GM21360 (cell line): ENCODE results near the gene STARD13.

Source experiments
- ATAC-seq: cut with Tn5 transposase; IDR thresholded peaks from one replicate; pipeline ENCODE4 v1.9.1; 2021; ENCODE audit warnings: mild to moderate bottlenecking, moderate library complexity; ENCODE audit not compliant: unreplicated experiment

The STARD13 gene

GRCh38 chr13:33277037-33277740, 8.4 kb downstream of the STARD13 start:
- no peak for ATAC-seq

- ATAC-seq, result no peak
These were observed 9.0 kb downstream of the STARD13 start for GRCh38 chr13:33276570-33276969.

- ATAC-seq, result no peak
These were observed 9.6 kb downstream of the STARD13 start for GRCh38 chr13:33275916-33276315.

- no peak for ATAC-seq
These were observed 11.3 kb downstream of the STARD13 start for GRCh38 chr13:33274264-33274663.

- ATAC-seq, result no peak
These were observed 12.9 kb downstream of the STARD13 start for GRCh38 chr13:33272531-33273124.

- ATAC-seq, result no peak
These were observed 13.8 kb downstream of the STARD13 start for GRCh38 chr13:33271759-33272158.

- no peak for ATAC-seq
These were observed 14.5 kb downstream of the STARD13 start for GRCh38 chr13:33270895-33271538.

- no peak for ATAC-seq
These were observed 19.9 kb downstream of the STARD13 start for GRCh38 chr13:33265607-33266006.

- ATAC-seq, result no peak
These were observed 20.4 kb downstream of the STARD13 start for GRCh38 chr13:33265133-33265532.

GRCh38 chr13:33264620-33264978, 21.0 kb downstream of the STARD13 start:
- ATAC-seq, result no peak

- ATAC-seq, result no peak
These were observed 21.5 kb downstream of the STARD13 start for GRCh38 chr13:33263976-33264619.

GRCh38 chr13:33263484-33263883, 22.1 kb downstream of the STARD13 start:
- ATAC-seq, result no peak

GRCh38 chr13:33262997-33263396, 22.6 kb downstream of the STARD13 start:
- ATAC-seq, result no peak

GRCh38 chr13:33262594-33262993, 23.0 kb downstream of the STARD13 start:
- no peak for ATAC-seq

- ATAC-seq, result no peak
These were observed 23.5 kb downstream of the STARD13 start for GRCh38 chr13:33262062-33262487.

- no peak for ATAC-seq
These were observed 24.0 kb downstream of the STARD13 start for GRCh38 chr13:33261387-33262061.

- ATAC-seq, result no peak
These were observed 25.1 kb downstream of the STARD13 start for GRCh38 chr13:33260168-33261098.

GRCh38 chr13:33259296-33259695, 26.3 kb downstream of the STARD13 start:
- no peak for ATAC-seq

GRCh38 chr13:33258808-33259193, 26.8 kb downstream of the STARD13 start:
- no peak for ATAC-seq
